HG02943 (cell line): ENCODE measurements around the gene HUS1.
"Not testable (repeated sequence)": the region's sequence is repeated elsewhere in the genome, so short reads cannot be mapped to it uniquely, and the experiment has no call there.

Experiments
- ATAC-seq: cut with Tn5 transposase; IDR thresholded peaks from one replicate; pipeline ENCODE4 v1.9.1; 2021; ENCODE audit warnings: mild to moderate bottlenecking, low read depth, moderate library complexity; ENCODE audit not compliant: unreplicated experiment

HUS1 gene

GRCh38 chr7:47979145-47979831, at the start of gene HUS1:
Gene HUS1, minus strand, starts transcription at chr7:47979615. Its CDS starts 96 bp downstream, at chr7:47979519.
- ATAC-seq, result peak; percentile 99

GRCh38 chr7:48028938-48029337, 49.5 kb upstream of the HUS1 start, which contains the start of gene SUN3:
Gene SUN3, minus strand, starts transcription at chr7:48029107. Its CDS starts 169 bp downstream, at chr7:48028938.
- ATAC-seq, result no peak

- ATAC-seq, result no peak
Measured at GRCh38 chr7:48025624-48026023, 46.2 kb upstream of the HUS1 start.

- no peak for ATAC-seq
Measured at GRCh38 chr7:48017674-48018073, 38.3 kb upstream of the HUS1 start.

GRCh38 chr7:48016641-48017040, 37.2 kb upstream of the HUS1 start:
- ATAC-seq, result no peak

- ATAC-seq, result no peak
Measured at GRCh38 chr7:48011951-48012350, 32.5 kb upstream of the HUS1 start.

GRCh38 chr7:48011323-48011722, 31.9 kb upstream of the HUS1 start:
- no peak for ATAC-seq

- ATAC-seq, result no peak
Measured at GRCh38 chr7:48009954-48010353, 30.5 kb upstream of the HUS1 start.

GRCh38 chr7:48009257-48009656, 29.8 kb upstream of the HUS1 start:
- ATAC-seq, result no peak

GRCh38 chr7:48006866-48007265, 27.5 kb upstream of the HUS1 start:
- ATAC-seq, result no peak

GRCh38 chr7:48004638-48005037, 25.2 kb upstream of the HUS1 start:
- ATAC-seq, result no peak

GRCh38 chr7:48004032-48004431, 24.6 kb upstream of the HUS1 start:
- no peak for ATAC-seq

GRCh38 chr7:48000164-48000563, 20.7 kb upstream of the HUS1 start:
- not testable (repeated sequence) for ATAC-seq

- no peak for ATAC-seq
Measured at GRCh38 chr7:47999413-47999812, 20.0 kb upstream of the HUS1 start.

- no peak for ATAC-seq
Measured at GRCh38 chr7:47992446-47992845, 13.0 kb upstream of the HUS1 start.

GRCh38 chr7:47991741-47992311, 12.4 kb upstream of the HUS1 start:
- ATAC-seq, result peak; percentile 99

GRCh38 chr7:47991270-47991669, 11.9 kb upstream of the HUS1 start:
- no peak for ATAC-seq

- ATAC-seq, result no peak
Measured at GRCh38 chr7:47990592-47990991, 11.2 kb upstream of the HUS1 start.

- ATAC-seq, result not testable (repeated sequence)
Measured at GRCh38 chr7:47989607-47990400, 10.4 kb upstream of the HUS1 start.

- ATAC-seq, result no peak
Measured at GRCh38 chr7:47988496-47989386, 9.3 kb upstream of the HUS1 start.
